Inflammatory macrophage treated with lipopolysaccharide for 1 hour (primary cell): Measurements from ENCODE around the gene GM2A.

Source experiments
- DNase-seq, 2 donors: peaks; one replicate each; pipeline ENCODE4 v3.0.0-alpha.2; 2020 to 2022

GM2A gene

GRCh38 chr5:151252762-151253604 lies at the start of gene GM2A:
TSS of gene GM2A (plus strand) at chr5:151253185. CDS start at chr5:151253217, 32 bp downstream.
- peak; percentile 100 for DNase-seq

GRCh38 chr5:151204051-151204450 lies 48.9 kb upstream of the GM2A start:
- no peak for DNase-seq

- no peak for DNase-seq
Observed at GRCh38 chr5:151205411-151205810, 47.6 kb upstream of the GM2A start.

- peak; percentile 75 to 87 for DNase-seq
Observed at GRCh38 chr5:151208481-151208914, 44.5 kb upstream of the GM2A start.

- no peak for DNase-seq
Observed at GRCh38 chr5:151212406-151212798, 40.6 kb upstream of the GM2A start.

- DNase-seq = peak; percentile 90 to 93
Observed at GRCh38 chr5:151213803-151214613, 39.0 kb upstream of the GM2A start.

GRCh38 chr5:151214614-151215545 lies 38.1 kb upstream of the GM2A start:
- DNase-seq = peak; percentile 94 to 96

GRCh38 chr5:151215546-151215880 lies 37.5 kb upstream of the GM2A start:
- no peak for DNase-seq

- DNase-seq = no peak
Observed at GRCh38 chr5:151216781-151217180, 36.2 kb upstream of the GM2A start.

GRCh38 chr5:151218177-151218576 lies 34.8 kb upstream of the GM2A start:
- no peak for DNase-seq

- no peak for DNase-seq
Observed at GRCh38 chr5:151219138-151219537, 33.8 kb upstream of the GM2A start.

- DNase-seq = no peak
Observed at GRCh38 chr5:151219789-151220188, 33.2 kb upstream of the GM2A start.

GRCh38 chr5:151221574-151221973 lies 31.4 kb upstream of the GM2A start:
- no peak for DNase-seq

GRCh38 chr5:151222054-151222789 lies 30.8 kb upstream of the GM2A start:
- DNase-seq = no peak

GRCh38 chr5:151222790-151223446 lies 30.1 kb upstream of the GM2A start:
- DNase-seq = no peak

GRCh38 chr5:151223447-151224264 lies 29.3 kb upstream of the GM2A start, which contains the start of gene CCDC69:
TSS of gene CCDC69 (minus strand) at chr5:151224092. CDS start at chr5:151223970, 122 bp downstream.
- DNase-seq = peak; percentile 57 to 64

- DNase-seq = no peak
Observed at GRCh38 chr5:151224372-151224771, 28.6 kb upstream of the GM2A start.

- DNase-seq = no peak
Observed at GRCh38 chr5:151225071-151225470, 27.9 kb upstream of the GM2A start.

- no peak for DNase-seq
Observed at GRCh38 chr5:151225475-151225874, 27.5 kb upstream of the GM2A start.

- no peak for DNase-seq
Observed at GRCh38 chr5:151227918-151228447, 25.0 kb upstream of the GM2A start.
